Smooth muscle cell (in vitro differentiated cells): ENCODE results near the gene GCKR. TPM values are rescaled to one million over a fixed set of nuclear protein-coding genes. Genes with fewer than 3 reads are reported as not detected.

Experiments
- DNase-seq: peaks from one replicate; lab custom pipeline; 2025; ENCODE audit not compliant: unreplicated experiment; lab: John Stamatoyannopoulos, UW
- H2AFZ ChIP-seq: fragments of 200-600 bp; sonication (generic); 2 replicates; pipeline ENCODE4 v1.6.0; 2016; ENCODE audit warnings: antibody characterized with exemption, low read depth, mild to moderate bottlenecking
- H3F3A ChIP-seq: fragments of 200-600 bp; sonication (generic); 2 replicates; pipeline ENCODE4 v1.6.0; 2017; ENCODE audit warnings: antibody characterized with exemption, low read depth
- H3K27ac ChIP-seq: fragments of 200-600 bp; sonication (generic); 2 replicates; pipeline ENCODE4 v1.5.1; 2016; ENCODE audit warnings: low read depth, mild to moderate bottlenecking
- H3K27me3 ChIP-seq: fragments of 200-600 bp; sonication (generic); 2 replicates; pipeline ENCODE4 v1.6.1; 2016; ENCODE audit warnings: low read depth, mild to moderate bottlenecking
- H3K36me3 ChIP-seq: fragments of 200-600 bp; sonication (generic); 2 replicates; pipeline ENCODE4 v1.5.1; 2016; ENCODE audit warnings: low read depth
- H3K4me1 ChIP-seq: fragments of 200-600 bp; sonication (generic); 2 replicates; pipeline ENCODE4 v1.5.1; 2016; ENCODE audit warnings: low read depth
- H3K4me2 ChIP-seq: fragments of 200-600 bp; sonication (generic); 2 replicates; pipeline ENCODE4 v1.6.0; 2016; ENCODE audit warnings: mild to moderate bottlenecking
- H3K4me3 ChIP-seq: fragments of 200-600 bp; sonication (generic); 2 replicates; pipeline ENCODE4 v1.5.1; 2016; ENCODE audit warnings: mild to moderate bottlenecking
- H3K79me2 ChIP-seq: fragments of 200-600 bp; sonication (generic); 2 replicates; pipeline ENCODE4 v1.6.0; 2016; ENCODE audit warnings: low read depth, mild to moderate bottlenecking
- H3K9ac ChIP-seq: fragments of 200-600 bp; sonication (generic); 2 replicates; pipeline ENCODE4 v1.6.0; 2016; ENCODE audit warnings: low read depth
- H3K9me3 ChIP-seq: fragments of 200-600 bp; sonication (generic); replicated peaks from 2 replicates; pipeline ENCODE4 v1.5.1; 2016; ENCODE audit warnings: low read depth
- H4K20me1 ChIP-seq: fragments of 200-600 bp; sonication (generic); 2 replicates; pipeline ENCODE4 v1.6.0; 2016; ENCODE audit warnings: low read depth
- CTCF ChIP-seq: fragments of 200-600 bp; sonication (generic); IDR thresholded peaks from 2 replicates; pipeline ENCODE4 v1.5.1; 2017; ENCODE audit warnings: borderline replicate concordance, mild to moderate bottlenecking, antibody characterized with exemption; ENCODE audit not compliant: insufficient read depth, poor library complexity, severe bottlenecking
- WGBS: methylation state at CpG from one replicate; pipeline ENCODE4 v1.1.7; 2016; ENCODE audit warnings: low lambda C conversion rate; 5-methylcytosine and 5-hydroxymethylcytosine counted together
- polyA plus RNA-seq: library from polyadenylated mRNA; unstranded; fragments of >200 nt; fragmentation: Nextera tagmentation; extraction: Ambion mirVana; gene quantifications from 2 replicates; pipeline ENCODE4 v1.2.1, GENCODE V29; 2016
- total RNA-seq: library from RNA; depleted of rRNA; stranded (reverse); fragments of >200 nt; gene quantifications from 2 replicates; pipeline ENCODE4 v1.2.3, GENCODE V29; 2014

GCKR gene
- total and polyA plus RNA-seq, 2 experiments from 2014 or later, result 0.70 TPM; not detected in 1

- TF ChIP-seq CTCF, result no peak
- 96% methylated on average over 7 of the region's 7 CpGs for WGBS
- no peak overlapping the region for H3K9ac ChIP-seq
Measured at GRCh38 chr2:27453968-27454367, 42.7 kb upstream of the GCKR start.

GRCh38 chr2:27461118-27461517, 35.5 kb upstream of the GCKR start:
- DNase-seq, result no peak
- no peak overlapping the region for H3K27ac ChIP-seq
- no peak overlapping the region for H3K4me3 ChIP-seq
- H3K9ac ChIP-seq, result no peak overlapping the region
- 98% methylated on average over 8 of the region's 8 CpGs for WGBS
- no peak overlapping the region for H3K4me2 ChIP-seq
- no peaks in the 10 kb centered on the region for H3K4me1 ChIP-seq
- H3K27me3 ChIP-seq, result no peaks in the 10 kb centered on the region
- no peak for TF ChIP-seq CTCF
- no peaks in the 10 kb centered on the region for H3K9me3 ChIP-seq
- H2AFZ ChIP-seq, result no peak overlapping the region
- no peaks in the 10 kb centered on the region for H3K79me2 ChIP-seq
- no peaks in the 10 kb centered on the region for H4K20me1 ChIP-seq
- no peaks in the 10 kb centered on the region for H3K36me3 ChIP-seq
- H3F3A ChIP-seq, result no peaks in the 10 kb centered on the region

More at GRCh38 chr2:27453968-27454367, 42.7 kb upstream of the GCKR start:
- Histone ChIP-seq H2AFZ (no peak overlapping the region), H4K20me1 (no peaks in the 10 kb centered on the region), H3F3A (no peaks in the 10 kb centered on the region), H3K4me1 (no peaks in the 10 kb centered on the region), H3K79me2 (no peaks in the 10 kb centered on the region), H3K4me2 (no peak overlapping the region), H3K27me3 (no peaks in the 10 kb centered on the region), H3K9me3 (no peaks in the 10 kb centered on the region), H3K4me3 (no peak overlapping the region), H3K36me3 (no peaks in the 10 kb centered on the region), H3K27ac (no peak overlapping the region)
- DNase-seq, result no peak

- H3K9ac ChIP-seq, result no peak overlapping the region
- H4K20me1 ChIP-seq, result no peaks in the 10 kb centered on the region
- H3F3A ChIP-seq, result no peaks in the 10 kb centered on the region
- WGBS, result 97% methylated on average over 7 of the region's 7 CpGs
- H3K4me2 ChIP-seq, result no peak overlapping the region
- no peaks in the 10 kb centered on the region for H3K9me3 ChIP-seq
- no peak overlapping the region for H3K4me3 ChIP-seq
- no peak overlapping the region for H3K27ac ChIP-seq
- no peak for DNase-seq
- no peaks in the 10 kb centered on the region for H3K4me1 ChIP-seq
- no peaks in the 10 kb centered on the region for H3K79me2 ChIP-seq
- no peak overlapping the region for H2AFZ ChIP-seq
- no peak for TF ChIP-seq CTCF
- H3K36me3 ChIP-seq, result no peaks in the 10 kb centered on the region
- H3K27me3 ChIP-seq, result no peaks in the 10 kb centered on the region
Measured at GRCh38 chr2:27464443-27464842, 32.2 kb upstream of the GCKR start.

- no peaks in the 10 kb centered on the region for H3K36me3 ChIP-seq
- H3K27me3 ChIP-seq, result no peaks in the 10 kb centered on the region
- DNase-seq, result no peak
- H3K9ac ChIP-seq, result no peak overlapping the region
- no peaks in the 10 kb centered on the region for H4K20me1 ChIP-seq
- H3K27ac ChIP-seq, result no peak overlapping the region
- H2AFZ ChIP-seq, result no peak overlapping the region
- no peak for TF ChIP-seq CTCF
- no peaks in the 10 kb centered on the region for H3K79me2 ChIP-seq
- no peak overlapping the region for H3K4me3 ChIP-seq
- H3K4me1 ChIP-seq, result no peaks in the 10 kb centered on the region
- H3F3A ChIP-seq, result no peaks in the 10 kb centered on the region
- no peaks in the 10 kb centered on the region for H3K9me3 ChIP-seq
- 94% methylated on average over 5 of the region's 5 CpGs for WGBS
- H3K4me2 ChIP-seq, result no peak overlapping the region
Measured at GRCh38 chr2:27471961-27472360, 24.7 kb upstream of the GCKR start.
